A673 (cell line): Measurements from ENCODE around the gene STX1B. TPM values are rescaled to one million over a fixed set of nuclear protein-coding genes. Genes with fewer than 3 reads are reported as not detected.

Source experiments
- BruUV-seq: library from RNA; stranded (reverse); fragments of 400-500 nt; replicated peaks from 2 replicates; lab custom pipeline; 2021; lab: Mats Ljungman, UMichigan
- CTCF ChIA-PET: fragments of 300-600 bp; sonication (Branson Sonifier 250); formaldehyde crosslinking; loops from one replicate; lab custom pipeline; 2022; ENCODE audit warnings: antibody characterized with exemption; lab: Charles Lee
- POLR2A ChIA-PET: fragments of 300-600 bp; sonication (Branson Sonifier 250); formaldehyde crosslinking; loops from one replicate; lab custom pipeline; 2022; ENCODE audit warnings: antibody characterized with exemption; ENCODE audit not compliant: low non-redundant PET; lab: Charles Lee
- DNase-seq: peaks from one replicate; pipeline ENCODE4 v3.0.0-alpha.2; 2015; ENCODE audit warnings: low spot score
- H3K27ac ChIP-seq: fragments of 200-600 bp; sonication (generic); 2 replicates; pipeline ENCODE4 v1.5.1; 2016; ENCODE audit warnings: mixed run types, low read depth, mild to moderate bottlenecking, mixed read lengths, antibody characterized with exemption, low read length; ENCODE audit not compliant: poor library complexity, severe bottlenecking
- H3K27me3 ChIP-seq: fragments of 200-600 bp; sonication (generic); replicated peaks from 2 replicates; pipeline ENCODE4 v1.6.1; 2017; ENCODE audit warnings: mixed run types, low read depth, mild to moderate bottlenecking, mixed read lengths, antibody characterized with exemption, low read length; ENCODE audit not compliant: insufficient read depth, poor library complexity
- H3K36me3 ChIP-seq: fragments of 200-600 bp; sonication (generic); 2 replicates; pipeline ENCODE4 v1.6.1; 2016; ENCODE audit warnings: mixed run types, mild to moderate bottlenecking, mixed read lengths, antibody characterized with exemption, low read length; ENCODE audit not compliant: insufficient read depth, poor library complexity, severe bottlenecking
- H3K4me1 ChIP-seq: fragments of 200-600 bp; sonication (generic); 2 replicates; pipeline ENCODE4 v1.6.1; 2017; ENCODE audit warnings: mixed run types, mild to moderate bottlenecking, mixed read lengths, antibody characterized with exemption, low read length; ENCODE audit not compliant: insufficient read depth, poor library complexity, severe bottlenecking
- H3K4me3 ChIP-seq: fragments of 200-600 bp; sonication (generic); 2 replicates; pipeline ENCODE4 v1.5.1; 2016; ENCODE audit warnings: low read depth, mixed run types, mild to moderate bottlenecking, mixed read lengths, low read length; ENCODE audit not compliant: poor library complexity, severe bottlenecking
- H3K9me3 ChIP-seq: fragments of 200-600 bp; sonication (generic); 2 replicates; pipeline ENCODE4 v1.6.1; 2016; ENCODE audit warnings: mixed run types, low read depth, mild to moderate bottlenecking, mixed read lengths, antibody characterized with exemption, low read length; ENCODE audit not compliant: poor library complexity, severe bottlenecking
- CTCF ChIP-seq: fragments of 300-800, 200-600 bp; sonication (generic); conservative IDR thresholded peaks from 2 replicates; pipeline ENCODE4 v1.5.1; 2017; ENCODE audit warnings: low read depth, mild to moderate bottlenecking, antibody characterized with exemption, low read length, moderate library complexity, mixed read lengths
- EZH2 ChIP-seq: fragments of 200-600 bp; sonication (generic); IDR thresholded peaks from 2 replicates; pipeline ENCODE4 v1.6.1; 2017; ENCODE audit warnings: borderline replicate concordance, low read depth, mild to moderate bottlenecking, mixed read lengths, antibody characterized with exemption, low read length; ENCODE audit not compliant: poor library complexity, severe bottlenecking
- intact Hi-C: fragments of 100-400 bp; cut with micrococcal nuclease; formaldehyde crosslinking; loops from one replicate; pipeline ENCODE4 v1.10.0; 2022; ENCODE audit not compliant: unreplicated experiment
- total RNA-seq: library from RNA; stranded (reverse); gene quantifications from 2 replicates; pipeline ENCODE4 v1.2.3, GENCODE V29; 2021

Gene STX1B
- total RNA-seq, 1 experiment from 2014 or later: 0.62 TPM

GRCh38 chr16:31042866-31043265, 32.4 kb upstream of the STX1B start:
- Histone ChIP-seq H3K36me3 (no peaks in the 10 kb centered on the region), H3K9me3 (no peaks in the 10 kb centered on the region), H3K4me1 (no peaks in the 10 kb centered on the region), H3K27ac (no peak overlapping the region), H3K27me3 (no peaks in the 10 kb centered on the region), H3K4me3 (no peak overlapping the region)
- POLR2A ChIA-PET: no interaction called here
- BruUV-seq: no TSS peak
- CTCF ChIA-PET: no interaction called here
- TF ChIP-seq CTCF (no peak), EZH2 (no peak)
- intact Hi-C loops: no loop called here
- no peak for DNase-seq

- intact Hi-C loops: no loop called here
- no peak for TF ChIP-seq CTCF
- no peak for TF ChIP-seq EZH2
- BruUV-seq: no TSS peak
- Histone ChIP-seq H3K4me1 (no peaks in the 10 kb centered on the region), H3K9me3 (no peaks in the 10 kb centered on the region), H3K36me3 (no peaks in the 10 kb centered on the region), H3K27me3 (no peaks in the 10 kb centered on the region), H3K27ac (no peak overlapping the region), H3K4me3 (no peak overlapping the region)
- ChIA-PET CTCF (no interaction called here), POLR2A (no interaction called here)
- no peak for DNase-seq
Measured at GRCh38 chr16:31038993-31039392, 28.6 kb upstream of the STX1B start.

- Histone ChIP-seq H3K36me3 (no peaks in the 10 kb centered on the region), H3K27me3 (no peaks in the 10 kb centered on the region), H3K4me3 (no peak overlapping the region), H3K4me1 (peaks cover 7% of the 10 kb centered on the region), H3K9me3 (no peaks in the 10 kb centered on the region), H3K27ac (no peak overlapping the region)
- ChIA-PET CTCF (no interaction called here), POLR2A (no interaction called here)
- intact Hi-C loops: no loop called here
- TF ChIP-seq EZH2: no peak
- no peak for TF ChIP-seq CTCF
- BruUV-seq: no TSS peak
- no peak for DNase-seq
Measured at GRCh38 chr16:31036691-31037090, 26.3 kb upstream of the STX1B start.
